Measurements from ENCODE around the gene GAS2L2. TPM values are rescaled to one million over a fixed set of nuclear protein-coding genes. Genes with fewer than 3 reads are reported as not detected.

The GAS2L2 gene
- total RNA-seq, 1 experiment from 2014 or later: not detected

GRCh38 chr17:35738519-35739133 is 14.4 kb downstream of the GAS2L2 start:
- no peaks in the 10 kb centered on the region for H3K79me2 ChIP-seq (ENCODE audit: low read length)
- H3K4me1 ChIP-seq (ENCODE audit: insufficient read depth, low read length): no peaks in the 10 kb centered on the region
- ChIA-PET CTCF (no interaction called here), POLR2A (ENCODE audit: unreplicated experiment) (no interaction called here)
- H4K20me1 ChIP-seq (ENCODE audit: low read length): no peaks in the 10 kb centered on the region
- ATAC-seq: no peak
- H3K9ac ChIP-seq (ENCODE audit: low read length): no peak overlapping the region
- no peaks in the 10 kb centered on the region for H3K27me3 ChIP-seq (ENCODE audit: low read length)
- TF ChIP-seq CTCF (conservative IDR thresholded peaks at IDR 0.05; ENCODE audit: low read depth, low read length) (no peak), EZH2phosphoT487 (IDR thresholded peaks at IDR 0.05; ENCODE audit: borderline replicate concordance, low read length) (no peak), EZH2 (IDR thresholded peaks at IDR 0.05; ENCODE audit: low read length, unreplicated experiment) (no peak)
- no peak overlapping the region for H3K4me2 ChIP-seq (ENCODE audit: low read length)
- H2AFZ ChIP-seq (ENCODE audit: low read length): no peak overlapping the region
- no peak overlapping the region for H3K4me3 ChIP-seq (ENCODE audit: low read length)
- no peaks in the 10 kb centered on the region for H3K9me3 ChIP-seq (ENCODE audit: low read length)
- H3K36me3 ChIP-seq (ENCODE audit: low read depth, low read length): no peaks in the 10 kb centered on the region
- intact Hi-C loops (cut with micrococcal nuclease): no loop called here
- H3F3A ChIP-seq (ENCODE audit: low read length, unreplicated experiment): no peaks in the 10 kb centered on the region
- no peak for DNase-seq
- no peak overlapping the region for H3K27ac ChIP-seq (ENCODE audit: low read length)
- no peaks in the 10 kb centered on the region for H3K9me2 ChIP-seq (replicated peaks; ENCODE audit: low read length)
- BruUV-seq (replicated peaks): no TSS peak

- no peak for TF ChIP-seq EZH2phosphoT487 (IDR thresholded peaks at IDR 0.05; ENCODE audit: borderline replicate concordance, low read length)
- no peak for TF ChIP-seq EZH2 (IDR thresholded peaks at IDR 0.05; ENCODE audit: low read length, unreplicated experiment)
- no peak for TF ChIP-seq CTCF (conservative IDR thresholded peaks at IDR 0.05; ENCODE audit: low read depth, low read length)
- Histone ChIP-seq H3K27me3 (ENCODE audit: low read length) (no peaks in the 10 kb centered on the region), H2AFZ (ENCODE audit: low read length) (no peak overlapping the region), H3K27ac (ENCODE audit: low read length) (no peak overlapping the region), H3K4me2 (ENCODE audit: low read length) (no peak overlapping the region), H3K9ac (ENCODE audit: low read length) (no peak overlapping the region), H4K20me1 (ENCODE audit: low read length) (no peaks in the 10 kb centered on the region), H3K79me2 (ENCODE audit: low read length) (no peaks in the 10 kb centered on the region), H3K9me3 (ENCODE audit: low read length) (no peaks in the 10 kb centered on the region), H3K4me3 (ENCODE audit: low read length) (no peak overlapping the region), H3K4me1 (ENCODE audit: insufficient read depth, low read length) (no peaks in the 10 kb centered on the region), H3K36me3 (ENCODE audit: low read depth, low read length) (no peaks in the 10 kb centered on the region), H3F3A (ENCODE audit: low read length, unreplicated experiment) (no peaks in the 10 kb centered on the region), H3K9me2 (replicated peaks; ENCODE audit: low read length) (no peaks in the 10 kb centered on the region)
- no peak for DNase-seq
- BruUV-seq (replicated peaks): no TSS peak
- intact Hi-C loops (cut with micrococcal nuclease): no loop called here
- ChIA-PET CTCF (no interaction called here), POLR2A (ENCODE audit: unreplicated experiment) (no interaction called here)
- ATAC-seq: no peak
Measured at GRCh38 chr17:35736236-35736635, 16.8 kb downstream of the GAS2L2 start.

- Histone ChIP-seq H3K4me3 (ENCODE audit: low read length) (no peak overlapping the region), H3K27me3 (ENCODE audit: low read length) (no peaks in the 10 kb centered on the region), H4K20me1 (ENCODE audit: low read length) (no peaks in the 10 kb centered on the region), H3K4me2 (ENCODE audit: low read length) (no peak overlapping the region), H3K9me3 (ENCODE audit: low read length) (no peaks in the 10 kb centered on the region), H3K4me1 (ENCODE audit: insufficient read depth, low read length) (no peaks in the 10 kb centered on the region), H2AFZ (ENCODE audit: low read length) (no peak overlapping the region), H3K36me3 (ENCODE audit: low read depth, low read length) (no peaks in the 10 kb centered on the region), H3K79me2 (ENCODE audit: low read length) (no peaks in the 10 kb centered on the region), H3K9me2 (replicated peaks; ENCODE audit: low read length) (no peaks in the 10 kb centered on the region), H3K9ac (ENCODE audit: low read length) (no peak overlapping the region), H3K27ac (ENCODE audit: low read length) (no peak overlapping the region), H3F3A (ENCODE audit: low read length, unreplicated experiment) (no peaks in the 10 kb centered on the region)
- DNase-seq (no peak), ATAC-seq (no peak)
- TF ChIP-seq EZH2 (IDR thresholded peaks at IDR 0.05; ENCODE audit: low read length, unreplicated experiment) (no peak), EZH2phosphoT487 (IDR thresholded peaks at IDR 0.05; ENCODE audit: borderline replicate concordance, low read length) (no peak), CTCF (conservative IDR thresholded peaks at IDR 0.05; ENCODE audit: low read depth, low read length) (no peak)
- BruUV-seq (replicated peaks): no TSS peak
- POLR2A ChIA-PET (ENCODE audit: unreplicated experiment): no interaction called here
- intact Hi-C loops (cut with micrococcal nuclease): no loop called here
- CTCF ChIA-PET: no interaction called here
Measured at GRCh38 chr17:35735036-35735805, 17.8 kb downstream of the GAS2L2 start.
